H1 (cell line): ENCODE measurements around the gene DIAPH1.

Source experiments
- BCL11A ChIP-seq, 2 experiments: IDR thresholded peaks; one replicate each; pipeline ENCODE4 v1.6.1; 2011; ENCODE audit warnings: low read depth in 2 of 2, low read length in 2 of 2, mild to moderate bottlenecking in 2 of 2
- EZH2 ChIP-seq: fragments of 200-600 bp; sonication (generic); IDR thresholded peaks from 2 replicates; pipeline ENCODE4 v1.7.1; 2012; ENCODE audit warnings: low read depth, mild to moderate bottlenecking, moderate library complexity, low read length, inconsistent platforms; ENCODE audit not compliant: severe bottlenecking
- GABPA ChIP-seq: IDR thresholded peaks from 2 replicates; pipeline ENCODE4 v1.6.1; 2011; ENCODE audit warnings: mild to moderate bottlenecking, low read length, moderate library complexity, borderline replicate concordance; ENCODE audit not compliant: insufficient read depth
- MAFK ChIP-seq: IDR thresholded peaks from 2 replicates; pipeline ENCODE4 v1.6.1; 2012; ENCODE audit warnings: low read depth, mild to moderate bottlenecking, improper control_type of control experiment, low read length
- MAX ChIP-seq: IDR thresholded peaks from 2 replicates; pipeline ENCODE4 v1.6.1; 2012; ENCODE audit warnings: inconsistent platforms
- SUZ12 ChIP-seq: fragments of 200-600 bp; sonication (generic); IDR thresholded peaks from 2 replicates; pipeline ENCODE4 v1.6.1; 2012; ENCODE audit warnings: mild to moderate bottlenecking, inconsistent platforms, low read length, moderate library complexity, mixed read lengths
- TAF1 ChIP-seq: IDR thresholded peaks from 2 replicates; pipeline ENCODE4 v1.6.1; 2011; ENCODE audit warnings: mild to moderate bottlenecking, low read depth, low read length
- TF ChIP-seq, protein P1 (sequence below), 3 experiments: IDR thresholded peaks; 1 replicate in 2 of 3; 2 replicates in 1 of 3; pipeline versions ENCODE4 v1.5.1 to v1.6.1; 2011; ENCODE audit warnings: low read length in 3 of 3, mild to moderate bottlenecking in 3 of 3, inconsistent platforms in 2 of 3, low read depth in 1 of 3, moderate library complexity in 1 of 3; ENCODE audit not compliant: insufficient read depth in 1 of 3; ENCODE audit errors: control extremely low read depth in 1 of 3
- TF ChIP-seq, protein P2 (sequence below): IDR thresholded peaks from 2 replicates; pipeline ENCODE4 v1.6.1; 2012; ENCODE audit warnings: low read length, inconsistent platforms

- TF ChIP-seq MAFK (no peak), MAX (no peak), SUZ12 (no peak), BCL11A (IDR thresholded peaks at IDR 0.05; ENCODE audit: low read depth in 2 of 2, low read length in 2 of 2) (no peak), GABPA (no peak), EZH2 (no peak), TAF1 (no peak)
- TF ChIP-seq, protein P1, sequence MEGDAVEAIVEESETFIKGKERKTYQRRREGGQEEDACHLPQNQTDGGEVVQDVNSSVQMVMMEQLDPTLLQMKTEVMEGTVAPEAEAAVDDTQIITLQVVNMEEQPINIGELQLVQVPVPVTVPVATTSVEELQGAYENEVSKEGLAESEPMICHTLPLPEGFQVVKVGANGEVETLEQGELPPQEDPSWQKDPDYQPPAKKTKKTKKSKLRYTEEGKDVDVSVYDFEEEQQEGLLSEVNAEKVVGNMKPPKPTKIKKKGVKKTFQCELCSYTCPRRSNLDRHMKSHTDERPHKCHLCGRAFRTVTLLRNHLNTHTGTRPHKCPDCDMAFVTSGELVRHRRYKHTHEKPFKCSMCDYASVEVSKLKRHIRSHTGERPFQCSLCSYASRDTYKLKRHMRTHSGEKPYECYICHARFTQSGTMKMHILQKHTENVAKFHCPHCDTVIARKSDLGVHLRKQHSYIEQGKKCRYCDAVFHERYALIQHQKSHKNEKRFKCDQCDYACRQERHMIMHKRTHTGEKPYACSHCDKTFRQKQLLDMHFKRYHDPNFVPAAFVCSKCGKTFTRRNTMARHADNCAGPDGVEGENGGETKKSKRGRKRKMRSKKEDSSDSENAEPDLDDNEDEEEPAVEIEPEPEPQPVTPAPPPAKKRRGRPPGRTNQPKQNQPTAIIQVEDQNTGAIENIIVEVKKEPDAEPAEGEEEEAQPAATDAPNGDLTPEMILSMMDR (IDR thresholded peaks at IDR 0.05; ENCODE audit: control extremely low read depth in 1 of 3, insufficient read depth in 1 of 3, low read depth in 1 of 3, low read length in 3 of 3), result no peak
- TF ChIP-seq, protein P2, sequence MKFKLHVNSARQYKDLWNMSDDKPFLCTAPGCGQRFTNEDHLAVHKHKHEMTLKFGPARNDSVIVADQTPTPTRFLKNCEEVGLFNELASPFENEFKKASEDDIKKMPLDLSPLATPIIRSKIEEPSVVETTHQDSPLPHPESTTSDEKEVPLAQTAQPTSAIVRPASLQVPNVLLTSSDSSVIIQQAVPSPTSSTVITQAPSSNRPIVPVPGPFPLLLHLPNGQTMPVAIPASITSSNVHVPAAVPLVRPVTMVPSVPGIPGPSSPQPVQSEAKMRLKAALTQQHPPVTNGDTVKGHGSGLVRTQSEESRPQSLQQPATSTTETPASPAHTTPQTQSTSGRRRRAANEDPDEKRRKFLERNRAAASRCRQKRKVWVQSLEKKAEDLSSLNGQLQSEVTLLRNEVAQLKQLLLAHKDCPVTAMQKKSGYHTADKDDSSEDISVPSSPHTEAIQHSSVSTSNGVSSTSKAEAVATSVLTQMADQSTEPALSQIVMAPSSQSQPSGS, result no peak
Measured at GRCh38 chr5:141543053-141543452, 75.7 kb downstream of the DIAPH1 start.
